ENCODE measurements around the gene PSEN1.

DNA sequence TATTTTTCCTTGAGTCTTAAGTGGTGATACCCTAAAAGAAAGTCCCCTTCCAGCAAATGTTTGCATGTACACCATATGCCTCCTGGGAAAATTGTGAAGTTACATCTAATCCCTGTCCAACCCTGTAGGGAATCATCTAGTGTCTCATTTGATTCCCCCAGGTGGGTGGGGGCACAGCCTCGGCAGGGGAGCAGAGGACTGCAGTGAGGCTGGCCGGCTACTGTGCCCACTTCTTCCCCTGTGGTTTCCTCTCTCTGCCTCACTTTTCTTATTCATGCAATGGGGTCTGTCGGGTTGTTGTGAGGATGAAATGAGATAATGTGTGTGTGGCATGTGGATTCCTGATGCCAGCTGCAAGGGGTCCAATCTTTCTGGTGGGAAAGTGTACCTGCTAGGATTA lies 107.0 kb downstream of the PSEN1 start:
- TF ChIP-seq, protein P1, sequence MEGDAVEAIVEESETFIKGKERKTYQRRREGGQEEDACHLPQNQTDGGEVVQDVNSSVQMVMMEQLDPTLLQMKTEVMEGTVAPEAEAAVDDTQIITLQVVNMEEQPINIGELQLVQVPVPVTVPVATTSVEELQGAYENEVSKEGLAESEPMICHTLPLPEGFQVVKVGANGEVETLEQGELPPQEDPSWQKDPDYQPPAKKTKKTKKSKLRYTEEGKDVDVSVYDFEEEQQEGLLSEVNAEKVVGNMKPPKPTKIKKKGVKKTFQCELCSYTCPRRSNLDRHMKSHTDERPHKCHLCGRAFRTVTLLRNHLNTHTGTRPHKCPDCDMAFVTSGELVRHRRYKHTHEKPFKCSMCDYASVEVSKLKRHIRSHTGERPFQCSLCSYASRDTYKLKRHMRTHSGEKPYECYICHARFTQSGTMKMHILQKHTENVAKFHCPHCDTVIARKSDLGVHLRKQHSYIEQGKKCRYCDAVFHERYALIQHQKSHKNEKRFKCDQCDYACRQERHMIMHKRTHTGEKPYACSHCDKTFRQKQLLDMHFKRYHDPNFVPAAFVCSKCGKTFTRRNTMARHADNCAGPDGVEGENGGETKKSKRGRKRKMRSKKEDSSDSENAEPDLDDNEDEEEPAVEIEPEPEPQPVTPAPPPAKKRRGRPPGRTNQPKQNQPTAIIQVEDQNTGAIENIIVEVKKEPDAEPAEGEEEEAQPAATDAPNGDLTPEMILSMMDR (IDR thresholded peaks at IDR 0.05 in 4 of 5, conservative IDR thresholded peaks at IDR 0.05 in 1 of 5): no peak
- TF ChIP-seq POLR2A (IDR thresholded peaks at IDR 0.05): no peak
